GM12801 (cell line): Measurements from ENCODE around the gene DEDD2.

Source experiments
- CTCF ChIP-seq: IDR thresholded peaks from one replicate; pipeline ENCODE4 v1.5.1; 2011; ENCODE audit warnings: control low read depth; ENCODE audit not compliant: insufficient read length; ENCODE audit errors: extremely low read depth

The DEDD2 gene

GRCh38 chr19:42202290-42202880 is 15.1 kb downstream of the DEDD2 start:
- no peak for TF ChIP-seq CTCF

GRCh38 chr19:42201489-42202289 is 15.8 kb downstream of the DEDD2 start:
- TF ChIP-seq CTCF: no peak

GRCh38 chr19:42200116-42200715 is 17.3 kb downstream of the DEDD2 start:
- TF ChIP-seq CTCF: no peak

- no peak for TF ChIP-seq CTCF
These were observed 17.9 kb downstream of the DEDD2 start for GRCh38 chr19:42199440-42200115.

GRCh38 chr19:42198676-42199439 is 18.6 kb downstream of the DEDD2 start:
- TF ChIP-seq CTCF: no peak

- no peak for TF ChIP-seq CTCF
These were observed 20.1 kb downstream of the DEDD2 start for GRCh38 chr19:42197375-42197817.
